OCI-M1 (cell line): ENCODE results near the gene B4GALT3.
"Not testable (repeated sequence)": the region's sequence is repeated elsewhere in the genome, so short reads cannot be mapped to it uniquely, and the experiment has no call there.

Experiments used
- DNase-seq: peaks from one replicate; lab custom pipeline; 2025; lab: John Stamatoyannopoulos, UW

B4GALT3 gene

DNA sequence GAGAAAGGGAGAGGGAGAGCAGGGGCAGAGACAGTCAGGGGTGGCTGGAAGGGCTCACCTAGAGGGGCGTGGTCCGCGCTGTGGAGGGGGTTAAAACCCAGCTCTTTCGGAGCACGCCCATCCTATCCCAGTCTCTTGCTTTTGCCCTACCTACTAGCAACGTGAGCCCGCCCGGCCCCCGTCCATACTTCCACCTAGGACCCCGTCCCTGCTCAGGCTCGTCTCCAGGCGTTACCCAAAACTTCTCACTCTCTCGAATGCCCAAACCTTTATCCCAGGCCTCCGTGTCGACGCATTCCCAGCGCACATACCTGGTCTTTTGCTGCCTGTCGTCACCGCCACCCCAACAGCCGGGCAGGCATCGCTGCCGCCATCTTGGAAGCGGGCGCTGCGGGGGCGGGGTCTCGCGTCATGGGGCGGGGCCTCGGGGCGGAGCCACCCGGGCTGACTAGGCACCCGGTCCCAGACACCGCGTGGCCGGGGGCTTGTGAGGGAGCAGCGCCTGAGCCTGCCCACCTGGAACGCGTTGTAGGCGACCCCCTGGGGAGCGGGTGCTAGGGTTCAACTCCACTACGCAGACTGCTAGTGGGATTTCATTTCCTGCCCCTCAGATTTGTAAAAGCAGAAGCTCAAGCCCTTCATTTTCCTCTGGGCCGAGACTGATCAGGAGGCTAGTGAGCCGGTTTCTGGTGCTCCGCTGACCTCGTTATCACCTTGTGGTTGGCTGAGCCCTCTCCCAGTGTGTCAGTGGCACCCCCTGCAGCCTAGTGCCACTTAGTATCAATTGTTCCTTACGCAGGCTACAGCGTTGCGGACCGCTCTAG lies at the start of gene B4GALT3:
Gene B4GALT3 (minus strand): TSS at position 396 of the 824 bp plus-strand sequence. CDS start 1,447 bp downstream, outside the sequence.
- DNase-seq = peak; percentile 98

DNA sequence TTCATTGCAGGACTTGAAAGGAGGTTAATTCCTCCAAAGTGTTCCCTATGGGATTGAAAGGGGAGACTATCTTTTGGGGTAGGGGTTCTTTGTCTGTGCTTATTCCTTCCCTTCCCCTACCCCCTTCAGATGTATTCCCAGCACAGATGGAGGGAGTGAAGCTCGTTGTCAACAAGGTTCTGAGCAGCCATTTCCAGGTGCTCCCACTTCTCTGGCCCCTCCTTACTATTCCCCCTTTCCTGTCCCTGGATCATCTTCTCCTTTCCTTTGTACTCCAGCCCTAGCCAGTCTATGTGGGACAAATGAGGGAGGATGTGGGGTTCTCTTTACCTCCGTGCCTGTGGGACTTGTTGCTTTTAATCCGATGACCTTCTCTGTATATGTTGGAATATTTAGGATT lies 49.5 kb upstream of the B4GALT3 start:
- peak; percentile 58 for DNase-seq

DNA sequence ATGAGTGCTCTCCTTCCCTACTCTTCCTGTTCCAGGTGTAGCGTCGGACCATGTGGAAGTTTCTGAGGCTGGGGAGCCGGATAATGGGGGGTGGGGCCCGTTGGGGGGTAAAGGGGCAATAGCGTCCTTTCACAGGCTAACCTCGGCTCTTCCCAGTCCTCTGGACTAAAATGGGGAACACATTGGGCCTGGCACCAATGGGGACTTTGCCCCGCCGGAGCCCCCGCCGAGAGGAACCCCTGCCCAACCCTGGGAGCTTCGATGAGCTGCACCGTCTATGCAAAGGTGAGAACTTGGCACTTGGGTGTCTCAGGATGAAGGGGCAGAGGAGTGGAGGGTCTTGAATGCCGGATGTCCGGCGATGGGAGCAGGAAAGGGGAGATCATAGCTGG lies 49.0 kb upstream of the B4GALT3 start:
- no peak for DNase-seq

- DNase-seq = peak; percentile 100
Observed at GRCh38 chr1:161225534-161226319, 48.4 kb upstream of the B4GALT3 start, which contains the start of gene TOMM40L. Gene TOMM40L, plus strand, starts transcription at chr1:161226060. Its CDS starts 430 bp downstream, at chr1:161226490.

GRCh38 chr1:161225178-161225533 lies 47.8 kb upstream of the B4GALT3 start:
- no peak for DNase-seq

- DNase-seq = not testable (repeated sequence)
Observed at GRCh38 chr1:161224695-161225087, 47.4 kb upstream of the B4GALT3 start.

GRCh38 chr1:161223805-161224694 lies 46.7 kb upstream of the B4GALT3 start:
- DNase-seq = no peak

GRCh38 chr1:161222175-161223019 lies 45.1 kb upstream of the B4GALT3 start:
- DNase-seq = no peak

- DNase-seq = no peak
Observed at GRCh38 chr1:161220002-161220401, 42.7 kb upstream of the B4GALT3 start.

DNA sequence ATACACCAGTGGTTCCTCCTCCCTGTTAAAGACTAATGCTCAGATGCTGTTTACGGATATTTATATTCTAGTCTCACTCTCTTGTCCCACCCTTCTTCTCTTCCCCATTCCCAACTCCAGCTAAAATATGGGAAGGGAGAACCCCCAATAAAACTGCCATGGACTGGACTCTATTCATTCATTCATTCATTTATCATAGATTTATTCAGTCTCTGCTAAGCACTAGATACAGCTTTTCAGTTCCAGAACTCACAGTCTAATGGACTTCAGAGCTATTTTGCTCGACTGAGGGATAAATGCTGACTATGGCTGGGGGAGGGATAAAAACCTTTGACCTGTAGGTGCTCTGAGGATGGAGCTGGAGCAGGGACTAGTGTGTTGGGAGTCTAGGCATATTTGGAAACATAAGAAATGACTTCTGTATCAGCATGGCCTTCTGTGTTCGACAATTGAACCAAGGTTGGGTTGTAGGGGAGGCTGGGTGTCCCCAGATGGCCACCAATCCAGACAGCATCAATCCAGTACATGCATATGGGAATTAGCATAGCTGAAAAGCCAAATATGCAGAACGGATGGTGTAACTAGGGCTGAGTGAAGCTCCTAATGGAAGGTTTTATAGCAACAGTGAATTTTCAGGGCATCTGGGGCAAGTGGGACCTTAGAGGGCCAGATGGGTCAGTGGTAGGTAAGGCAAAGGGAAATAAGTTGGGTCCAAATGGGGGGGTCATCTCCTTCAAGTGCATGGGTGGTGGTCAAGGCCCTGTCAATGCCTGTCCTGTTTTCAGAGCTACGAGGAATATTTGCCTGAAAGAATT lies 42.0 kb upstream of the B4GALT3 start:
- DNase-seq = no peak

GRCh38 chr1:161218301-161219077 lies 41.2 kb upstream of the B4GALT3 start:
- DNase-seq = no peak

DNA sequence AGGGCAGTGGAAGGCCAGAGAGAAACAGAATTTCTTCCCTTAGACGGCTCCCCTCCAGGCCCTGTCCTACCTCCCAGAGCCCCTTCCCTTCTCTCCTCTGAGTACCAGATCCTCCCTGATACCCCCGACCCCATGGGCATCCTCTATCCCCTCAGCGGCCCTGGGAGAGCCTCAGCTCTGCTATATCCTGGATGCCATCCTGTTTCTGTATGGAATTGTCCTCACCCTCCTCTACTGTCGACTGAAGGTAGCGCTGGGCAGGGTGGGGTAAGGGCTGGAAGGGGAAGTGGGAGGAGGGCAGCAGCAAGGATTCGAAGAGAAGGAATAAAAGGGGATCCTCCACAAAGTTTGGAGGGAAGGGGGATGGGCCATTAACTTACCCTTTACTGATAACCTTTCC lies 40.5 kb upstream of the B4GALT3 start:
- DNase-seq = no peak

- peak; percentile 67 for DNase-seq
Observed at GRCh38 chr1:161216945-161217712, 39.8 kb upstream of the B4GALT3 start.

GRCh38 chr1:161215076-161215475 lies 37.8 kb upstream of the B4GALT3 start, which contains the start of gene FCER1G:
Gene FCER1G, plus strand, starts transcription at chr1:161215295. Its CDS starts 27 bp downstream, at chr1:161215322.
- no peak for DNase-seq

DNA sequence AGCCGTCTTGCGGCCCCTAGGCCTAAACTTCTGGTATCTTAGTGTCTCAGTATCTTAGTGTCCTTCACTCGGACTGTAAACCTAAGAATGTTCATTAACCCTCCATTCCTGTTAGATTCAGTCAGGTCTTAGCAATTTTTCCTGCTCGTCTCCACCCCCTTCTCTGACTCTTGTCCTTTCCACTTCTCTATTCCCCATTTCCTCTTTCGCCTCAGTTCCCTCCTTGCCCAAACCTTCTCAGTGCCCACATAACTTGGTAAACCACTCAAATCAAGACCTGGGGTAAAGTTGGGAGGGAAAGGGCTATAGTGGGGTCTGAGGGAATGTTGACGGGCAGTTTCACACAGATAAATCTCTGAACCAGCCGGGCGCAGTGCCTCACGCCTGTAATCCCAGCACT lies 37.1 kb upstream of the B4GALT3 start:
- DNase-seq = no peak

GRCh38 chr1:161209790-161210409 lies 32.6 kb upstream of the B4GALT3 start:
- DNase-seq = peak; percentile 88

DNA sequence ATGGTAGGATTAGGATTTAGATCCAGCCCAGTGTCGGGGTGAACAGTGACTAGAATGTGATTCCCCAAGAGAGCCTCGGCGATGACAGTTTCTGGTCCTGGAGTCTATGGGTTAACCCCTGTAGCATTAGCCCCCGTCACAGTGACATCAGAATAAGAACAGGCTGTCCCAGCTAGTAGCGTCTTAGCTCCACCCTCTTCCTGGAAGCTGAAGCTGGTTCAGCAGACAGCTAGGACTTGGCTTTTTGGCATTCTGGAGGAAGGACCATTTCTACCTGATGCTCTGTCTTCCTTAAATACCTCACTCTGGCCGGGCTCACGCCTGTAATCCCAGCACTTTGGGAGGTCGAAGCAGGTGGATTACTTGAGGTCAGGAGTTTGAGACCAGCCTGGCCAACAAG lies 29.9 kb upstream of the B4GALT3 start:
- no peak for DNase-seq
